K562 (cell line): ENCODE measurements around the gene ISG20L2. TPM values are rescaled to one million over a fixed set of nuclear protein-coding genes. Genes with fewer than 3 reads are reported as not detected.

Experiments used
- ATAC-seq: fragments of 200-7000 bp; cut with Tn5 transposase; 3 replicates; pipeline ENCODE4 v1.9.1; 2020; ENCODE audit warnings: moderate library complexity
- BruUV-seq: library from RNA; stranded (reverse); fragments of 400-500 nt; replicated peaks from 2 replicates; lab custom pipeline; 2021; lab: Mats Ljungman, UMichigan
- CTCF ChIA-PET: fragments of 300-600 bp; formaldehyde crosslinking; extraction: SDS; loops from one replicate; lab custom pipeline; 2021; ENCODE audit warnings: low intra/inter-chr PET ratio; lab: Yijun Ruan, JAX
- POLR2A ChIA-PET: fragments of 300-600, 350-650 bp; sonication (Branson Sonifier 250); formaldehyde crosslinking; extraction: SDS; loops from one replicate; lab custom pipeline; 2021; ENCODE audit warnings: antibody characterized with exemption, inconsistent platforms; lab: Yijun Ruan, JAX
- DNase-seq, 4 experiments: peaks; one replicate each; pipeline versions ENCODE4 v3.0.0 to v3.0.0-alpha.2; 2011 to 2018; ENCODE audit warnings: low spot score in 3 of 4, mixed read lengths in 3 of 4; ENCODE audit errors: extremely low read depth in 1 of 4
- FAIRE-seq: peaks from 2 replicates; lab custom pipeline; 2011; peaks lifted over from hg19 to GRCh38; lab: Jason Lieb, UNC
- H2AFZ ChIP-seq: 2 replicates; pipeline ENCODE4 v1.6.0; 2011; ENCODE audit warnings: low read depth, low read length, control low read depth, inconsistent platforms
- H3K27ac ChIP-seq: fragments of 200-600 bp; 3 replicates; pipeline ENCODE4 v1.8.0; 2011; ENCODE audit warnings: low read depth, mild to moderate bottlenecking, control low read depth, inconsistent platforms, low read length, moderate library complexity, mixed read lengths; ENCODE audit errors: extremely low read depth
- H3K27me3 ChIP-seq, 2 experiments: fragments of 300-600 bp in 1 of 2; 2 replicates in 1 of 2; 3 replicates in 1 of 2; pipeline versions ENCODE4 v1.6.0 to v1.8.0; 2011; ENCODE audit warnings: inconsistent platforms in 2 of 2, low read length in 2 of 2, mild to moderate bottlenecking in 1 of 2, mixed read lengths in 1 of 2, moderate library complexity in 1 of 2; ENCODE audit not compliant: control insufficient read depth in 2 of 2, insufficient read depth in 2 of 2
- H3K36me3 ChIP-seq: fragments of 300-600 bp; 3 replicates; pipeline ENCODE4 v1.8.0; 2011; ENCODE audit warnings: mild to moderate bottlenecking, low read length, inconsistent platforms; ENCODE audit not compliant: control insufficient read depth, insufficient read depth
- H3K4me1 ChIP-seq, 2 experiments: fragments of 200-600 bp in 1 of 2; replicated peaks in 1 of 2; 2 replicates in 1 of 2; 3 replicates in 1 of 2; pipeline versions ENCODE4 v1.5.1 to v1.8.0; 2011; ENCODE audit warnings: inconsistent platforms in 2 of 2, low read length in 2 of 2, mild to moderate bottlenecking in 1 of 2, mixed read lengths in 1 of 2, moderate library complexity in 1 of 2; ENCODE audit not compliant: control insufficient read depth in 2 of 2, insufficient read depth in 2 of 2
- H3K4me2 ChIP-seq: 2 replicates; pipeline ENCODE4 v1.6.1; 2011; ENCODE audit warnings: low read length, control low read depth, inconsistent platforms, mixed read lengths; ENCODE audit not compliant: insufficient read depth
- H3K4me3 ChIP-seq: fragments of 200-600 bp; sonication (generic), shearing (Covaris generic); 2 replicates; pipeline ENCODE4 v1.5.1; 2016; ENCODE audit warnings: control low read depth, inconsistent platforms
- H3K79me2 ChIP-seq: fragments of 200-600 bp; 3 replicates; pipeline ENCODE4 v1.8.0; 2011; ENCODE audit warnings: low read length, inconsistent platforms; ENCODE audit not compliant: control insufficient read depth, insufficient read depth
- H3K9ac ChIP-seq, 2 experiments: 2 replicates each; pipeline versions ENCODE4 v1.6.0 to v1.6.1; 2011; ENCODE audit warnings: low read depth in 2 of 2, low read length in 2 of 2, control low read depth in 1 of 2, inconsistent platforms in 1 of 2, mild to moderate bottlenecking in 1 of 2, mixed read lengths in 1 of 2; ENCODE audit not compliant: insufficient read depth in 1 of 2
- H3K9me1 ChIP-seq: one replicate; pipeline ENCODE4 v1.6.0; 2011; ENCODE audit warnings: inconsistent platforms, mild to moderate bottlenecking, low read length, moderate library complexity; ENCODE audit not compliant: control insufficient read depth, insufficient read depth
- H3K9me3 ChIP-seq: replicated peaks from 2 replicates; pipeline ENCODE4 v1.5.1; 2011; ENCODE audit warnings: low read depth, low read length, inconsistent platforms; ENCODE audit not compliant: control insufficient read depth, insufficient read depth
- H4K20me1 ChIP-seq: replicated peaks from 2 replicates; pipeline ENCODE4 v1.6.1; 2011; ENCODE audit warnings: low read length, inconsistent platforms, mixed read lengths; ENCODE audit not compliant: control insufficient read depth, insufficient read depth
- ETS1 ChIP-seq: conservative IDR thresholded peaks from 2 replicates; pipeline ENCODE4 v1.6.1; 2011; ENCODE audit warnings: low read depth, mild to moderate bottlenecking, low read length; ENCODE audit not compliant: control insufficient read depth
- HDGF ChIP-seq: fragments of 450-650 bp; IDR thresholded peaks from 2 replicates; pipeline ENCODE4 v1.6.1; 2016
- IRF2 ChIP-seq: sonication (generic); formaldehyde crosslinking; IDR thresholded peaks from 2 replicates; pipeline ENCODE4 v1.8.1; 2022; ENCODE audit warnings: mild to moderate bottlenecking, missing genetic modification reagents
- KAT8 ChIP-seq: fragments of 450-650 bp; IDR thresholded peaks from 2 replicates; pipeline ENCODE4 v1.6.1; 2016; ENCODE audit warnings: low read depth, mild to moderate bottlenecking
- MYC ChIP-seq, 2 experiments: fragments of 250-450 bp in 1 of 2; sonication (Bioruptor Pico) in 1 of 2; IDR thresholded peaks; 2 replicates each; pipeline versions ENCODE4 v1.5.1 to v1.6.1; 2012 to 2021; ENCODE audit warnings: low read depth in 2 of 2, borderline replicate concordance in 1 of 2, improper control_type of control experiment in 1 of 2, low read length in 1 of 2, mild to moderate bottlenecking in 1 of 2, moderate library complexity in 1 of 2
- POLR2G ChIP-seq: fragments of 200-400 bp; formaldehyde crosslinking; IDR thresholded peaks from 2 replicates; pipeline ENCODE4 v1.6.1; 2017; ENCODE audit warnings: low read depth, mild to moderate bottlenecking, antibody characterized with exemption, low read length, moderate library complexity
- TFAP4 ChIP-seq: sonication (generic); formaldehyde crosslinking; IDR thresholded peaks from 2 replicates; pipeline ENCODE4 v1.8.0; 2022; ENCODE audit warnings: missing genetic modification reagents, mild to moderate bottlenecking, moderate library complexity, borderline replicate concordance
- USF1 ChIP-seq: sonication (generic); formaldehyde crosslinking; IDR thresholded peaks from 2 replicates; pipeline ENCODE4 v1.9.0; 2022; ENCODE audit warnings: mild to moderate bottlenecking, missing genetic modification reagents
- ZNF263 ChIP-seq: sonication (generic); formaldehyde crosslinking; IDR thresholded peaks from 2 replicates; pipeline ENCODE4 v1.8.0; 2022; ENCODE audit warnings: mild to moderate bottlenecking, missing genetic modification reagents, borderline replicate concordance
- ZNF639 ChIP-seq, 2 experiments: fragments of 200-800 bp in 1 of 2; sonication (Bioruptor generic) in 1 of 2; sonication (generic) in 1 of 2; formaldehyde crosslinking in 1 of 2; IDR thresholded peaks in 1 of 2; conservative IDR thresholded peaks in 1 of 2; 2 replicates each; pipeline versions ENCODE4 v1.5.0 to v1.6.1; 2016 to 2020; ENCODE audit warnings: missing compliant biosample characterization in 1 of 2, missing genetic modification characterization in 1 of 2, missing genetic modification reagents in 1 of 2
- WGBS: fragments of 100-300 bp; shearing (Covaris generic); methylation state at CpG from one replicate; pipeline ENCODE4 v1.1.6; 2016; ENCODE audit warnings: low coverage, mixed read lengths; ENCODE audit not compliant: insufficient coverage; ENCODE audit errors: missing lambda C conversion rate; 5-methylcytosine and 5-hydroxymethylcytosine counted together
- in situ Hi-C: fragments of 300-500 bp; cut with MboI; formaldehyde crosslinking; loops from 4 replicates; pipeline ENCODE4 v1.15.0; 2018; ENCODE audit warnings: inconsistent platforms, mixed read lengths
- intact Hi-C: fragments of 100-400 bp; cut with micrococcal nuclease; formaldehyde crosslinking; loops from 2 replicates; pipeline ENCODE4 v1.14.2; 2022
- polyA plus RNA-seq, 8 experiments: library from polyadenylated mRNA; depleted of rRNA in 4 of 8; stranded (reverse) in 5 of 8; unstranded in 3 of 8; fragments of >200 nt; fragmentation: Nextera tagmentation in 2 of 8; fragmentation: Illumina TruSeq in 1 of 8; extraction: Ambion mirVana in 2 of 8; extraction: Trizol in 1 of 8; gene quantifications; 2 replicates each; pipeline versions ENCODE4 v1.2.1 to v1.2.3, GENCODE V29; 2011 to 2014; ENCODE audit warnings: inconsistent platforms in 1 of 8, missing spikeins in 1 of 8
- total RNA-seq, 7 experiments: library from RNA; depleted of rRNA in 6 of 7; stranded (reverse); fragments of >200 nt in 6 of 7; fragmentation: Illumina TruSeq in 2 of 7; extraction: Trizol in 2 of 7; gene quantifications; 2 replicates each; pipeline versions ENCODE4 v1.2.1 to v1.2.3, GENCODE V29; 2011 to 2021; ENCODE audit warnings: low replicate concordance in 1 of 7

The ISG20L2 gene
- total and polyA plus RNA-seq, 9 of the 15 experiments (the other 6 are each of a cell fraction or from before 2014, with no cell fraction given), result 21.3 to 130 (median 50.3) TPM

GRCh38 chr1:156697481-156697880 is 31.1 kb downstream of the ISG20L2 start:
- intact Hi-C loops, result no loop called here
- Histone ChIP-seq H2AFZ (no peak overlapping the region), H3K9me3 (no peaks in the 10 kb centered on the region)
- BruUV-seq, result no TSS peak
- no peak for DNase-seq
- no peak for TF ChIP-seq KAT8
- TF ChIP-seq MYC (IDR thresholded peaks at IDR 0.05; ENCODE audit: low read depth, low read length), result no peak
- no peak for TF ChIP-seq MYC (CRISPR knock-in tag; IDR thresholded peaks at IDR 0.05; ENCODE audit: borderline replicate concordance, low read depth)
- no peak for TF ChIP-seq ZNF263 (CRISPR knock-in tag)
- TF ChIP-seq POLR2G, result no peak
- TF ChIP-seq, all 486 proteins: peak for 0
- H3K4me1 ChIP-seq, result peaks cover 29 to 36% of the 10 kb centered on the region in 2 experiments
- 0 out of 4 replicates have a peak overlapping the region, but pooled peaks of 1 of the 2 experiments have one; percentile 31 for H3K9ac ChIP-seq
- no peaks in the 10 kb centered on the region for H3K27me3 ChIP-seq
- ChIA-PET POLR2A (interaction anchor here (0.6 to 0.7 kb wide), 3 partner anchors 8 to 1224 kb away, joined by 3 read pairs; no protein-coding TSS in a partner anchor), CTCF (no interaction called here)
- ATAC-seq, result no peak
- no peak for FAIRE-seq
- H3K4me2 ChIP-seq, result no peak overlapping the region
- WGBS, result 56% methylated on average over 8 of the region's 8 CpGs
- no peak overlapping the region for H3K4me3 ChIP-seq
- no peaks in the 10 kb centered on the region for H4K20me1 ChIP-seq
- H3K9me1 ChIP-seq, result no peaks in the 10 kb centered on the region
- 0 out of 3 replicates have a peak, but pooled peaks cover 3% of the 10 kb centered on the region for H3K79me2 ChIP-seq
- H3K36me3 ChIP-seq, result no peaks in the 10 kb centered on the region
- in situ Hi-C loops, result no loop called here
- H3K27ac ChIP-seq, result no peak overlapping the region

- intact Hi-C loops (no loop called here), in situ Hi-C loops (no loop called here)
- ChIA-PET POLR2A (no interaction called here), CTCF (no interaction called here)
- Histone ChIP-seq H3K4me1 (peaks cover 36 to 43% of the 10 kb centered on the region in 2 experiments), H3K9ac (peak overlapping the region in 1 of 2 experiments; percentile 2; a peak in 1 of 4 replicates), H3K4me2 (no peak overlapping the region), H3K79me2 (0 out of 3 replicates have a peak, but pooled peaks cover 3% of the 10 kb centered on the region), H3K27me3 (no peaks in the 10 kb centered on the region), H2AFZ (no peak overlapping the region), H3K9me1 (no peaks in the 10 kb centered on the region), H3K27ac (no peak overlapping the region), H3K9me3 (no peaks in the 10 kb centered on the region), H4K20me1 (no peaks in the 10 kb centered on the region), H3K4me3 (no peak overlapping the region), H3K36me3 (no peaks in the 10 kb centered on the region)
- 80% methylated on average over 8 of the region's 8 CpGs for WGBS
- no peak for ATAC-seq
- FAIRE-seq, result no peak
- BruUV-seq, result no TSS peak
- no peak for DNase-seq
- TF ChIP-seq USF1 (no peak), HDGF (no peak), IRF2 (CRISPR knock-in tag) (no peak), ZNF639 (CRISPR knock-in tag; conservative IDR thresholded peaks at IDR 0.05 in 1 of 2, IDR thresholded peaks at IDR 0.05 in 1 of 2) (no peak), ETS1 (no peak), TFAP4 (CRISPR knock-in tag) (no peak)
These were observed 31.8 kb downstream of the ISG20L2 start for GRCh38 chr1:156696755-156697154.
